Mesendoderm (in vitro differentiated cells): ENCODE data around the gene SLC35E4.

Experiments used
- DNase-seq: peaks from one replicate; pipeline ENCODE4 v3.0.0; 2013
- H2AK5ac ChIP-seq: 2 replicates; pipeline ENCODE4 v1.6.1; 2013; ENCODE audit warnings: low read length, inconsistent platforms
- H2BK120ac ChIP-seq: 2 replicates; pipeline ENCODE4 v1.6.1; 2013; ENCODE audit warnings: low read depth, mild to moderate bottlenecking, low read length, moderate library complexity, mixed read lengths
- H2BK15ac ChIP-seq: replicated peaks from 2 replicates; pipeline ENCODE4 v1.6.1; 2013; ENCODE audit warnings: low read depth, mild to moderate bottlenecking, moderate library complexity
- H2BK5ac ChIP-seq: 2 replicates; pipeline ENCODE4 v1.6.1; 2013; ENCODE audit warnings: low read length, inconsistent platforms
- H3K18ac ChIP-seq: 2 replicates; pipeline ENCODE4 v1.6.1; 2013; ENCODE audit warnings: mild to moderate bottlenecking, low read length, mixed read lengths
- H3K23ac ChIP-seq: one replicate; pipeline ENCODE4 v1.6.1; 2013; ENCODE audit warnings: low read length
- H3K27ac ChIP-seq: 2 replicates; pipeline ENCODE4 v1.5.1; 2013; ENCODE audit warnings: low read depth, mild to moderate bottlenecking, inconsistent platforms, low read length, moderate library complexity
- H3K27me3 ChIP-seq: 2 replicates; pipeline ENCODE4 v1.6.1; 2013; ENCODE audit warnings: low read length, control low read depth, mild to moderate bottlenecking, inconsistent platforms; ENCODE audit not compliant: insufficient read depth, poor library complexity
- H3K36me3 ChIP-seq: 2 replicates; pipeline ENCODE4 v1.6.1; 2013; ENCODE audit warnings: low read length, inconsistent platforms; ENCODE audit not compliant: control insufficient read depth, insufficient read depth
- H3K4ac ChIP-seq: one replicate; pipeline ENCODE4 v1.6.1; 2013; ENCODE audit warnings: low read depth, mild to moderate bottlenecking, low read length, moderate library complexity
- H3K4me1 ChIP-seq: 2 replicates; pipeline ENCODE4 v1.6.1; 2013; ENCODE audit warnings: low read depth, low read length, inconsistent platforms; ENCODE audit not compliant: control insufficient read depth
- H3K4me2 ChIP-seq: 2 replicates; pipeline ENCODE4 v1.6.1; 2013; ENCODE audit warnings: low read length
- H3K4me3 ChIP-seq: 2 replicates; pipeline ENCODE4 v1.5.1; 2013; ENCODE audit warnings: mild to moderate bottlenecking, low read length
- H3K56ac ChIP-seq: one replicate; pipeline ENCODE4 v1.6.1; 2013; ENCODE audit warnings: low read length
- H3K79me1 ChIP-seq: 2 replicates; pipeline ENCODE4 v1.6.1; 2013; ENCODE audit warnings: low read length, inconsistent platforms
- H3K79me2 ChIP-seq: 2 replicates; pipeline ENCODE4 v1.6.1; 2013; ENCODE audit warnings: mild to moderate bottlenecking, low read length; ENCODE audit not compliant: control insufficient read depth, insufficient read depth
- H3K9ac ChIP-seq: 2 replicates; pipeline ENCODE4 v1.6.1; 2013; ENCODE audit warnings: low read length, inconsistent platforms
- H4K5ac ChIP-seq: one replicate; pipeline ENCODE4 v1.6.1; 2013; ENCODE audit warnings: low read length
- H4K8ac ChIP-seq: one replicate; pipeline ENCODE4 v1.6.1; 2013; ENCODE audit warnings: low read depth, mild to moderate bottlenecking, control low read depth, low read length, moderate library complexity
- WGBS: extraction: QIAGEN DNeasy Blood & Tissue Kit; methylation state at CpG from one replicate; pipeline ENCODE4 v1.1.7; 2013; ENCODE audit warnings: low lambda C conversion rate, missing lambda C conversion rate; ENCODE audit not compliant: insufficient coverage; ENCODE audit errors: extremely low coverage; 5-methylcytosine and 5-hydroxymethylcytosine counted together

Gene SLC35E4

DNA sequence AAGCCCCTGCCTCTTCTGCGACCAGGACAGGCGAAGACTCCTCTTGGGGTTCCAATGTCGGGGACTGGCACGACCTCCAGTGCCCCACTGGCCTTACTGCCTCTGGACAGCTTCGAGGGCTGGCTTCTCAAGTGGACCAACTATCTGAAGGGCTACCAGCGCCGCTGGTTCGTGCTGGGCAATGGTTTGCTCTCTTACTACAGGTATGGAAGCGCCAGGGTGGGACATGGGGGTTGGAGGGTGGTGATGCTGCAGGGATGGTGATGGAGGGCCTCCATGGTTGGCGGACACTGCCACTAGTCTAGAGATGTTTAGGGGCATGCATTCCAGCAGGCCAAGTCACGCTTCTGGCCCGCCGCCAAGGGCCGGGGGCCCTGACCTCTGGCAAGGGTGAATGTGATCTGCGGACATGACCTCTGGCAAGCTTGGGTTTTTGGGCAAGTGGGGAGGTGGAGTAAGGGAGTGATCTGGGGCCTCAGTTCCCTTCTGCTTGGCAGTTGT lies 59.8 kb downstream of the SLC35E4 start:
- Histone ChIP-seq H3K18ac (no peak overlapping the region), H4K8ac (no peak overlapping the region), H3K9ac (peak overlapping the region; percentile 67), H3K36me3 (no peaks in the 10 kb centered on the region), H2BK15ac (no peak overlapping the region), H3K79me2 (no peaks in the 10 kb centered on the region), H3K4ac (no peak overlapping the region), H2BK120ac (no peak overlapping the region), H3K79me1 (no peaks in the 10 kb centered on the region), H2AK5ac (no peak overlapping the region), H3K27me3 (peaks cover 8% of the 10 kb centered on the region), H3K4me3 (no peak overlapping the region), H2BK5ac (no peak overlapping the region), H4K5ac (no peak overlapping the region), H3K56ac (peak overlapping the region; percentile 84), H3K27ac (no peak overlapping the region), H3K4me2 (peak overlapping the region; percentile 98), H3K23ac (peak overlapping the region; percentile 37), H3K4me1 (no peaks in the 10 kb centered on the region)
- DNase-seq: no peak
- WGBS: no CpG with 5 or more reads among the region's 15 CpGs

DNA sequence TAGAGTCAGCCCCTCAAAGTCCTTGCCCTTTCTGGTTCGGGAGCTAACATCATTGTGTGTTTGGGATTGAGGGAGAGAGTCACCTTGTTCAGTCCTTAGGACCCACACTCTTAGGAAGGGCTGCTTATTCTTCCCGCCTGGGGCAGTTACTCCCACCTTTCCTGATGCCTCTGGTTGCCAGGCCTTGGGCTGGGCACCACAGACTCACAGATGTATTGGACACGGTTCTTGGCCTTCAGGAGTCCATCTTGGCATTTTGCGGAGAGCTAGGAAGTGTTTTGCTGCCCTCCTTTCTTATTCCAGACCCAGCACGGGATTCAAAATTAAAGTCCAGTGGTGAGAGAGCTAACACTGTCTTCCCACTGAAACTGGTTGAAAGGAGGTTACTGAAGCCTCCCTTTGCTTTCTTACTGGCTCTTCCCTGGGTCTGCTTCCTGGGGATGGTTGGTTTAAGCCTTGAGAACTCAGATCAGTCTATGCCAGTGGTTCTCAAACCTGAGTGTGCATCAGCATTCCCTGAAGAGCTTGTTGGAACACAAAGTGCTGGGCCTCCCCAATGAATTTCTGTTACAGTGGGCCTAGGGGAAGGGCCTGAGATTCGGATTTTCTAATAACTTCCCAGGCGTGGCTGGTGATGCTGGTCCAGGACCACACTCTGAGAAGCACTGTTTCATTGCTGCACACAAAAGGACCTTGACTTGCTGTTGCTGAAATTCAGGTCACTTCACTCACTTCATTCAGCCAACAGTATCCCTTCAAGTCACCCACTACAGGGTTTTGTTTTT lies 60.5 kb downstream of the SLC35E4 start:
- no peak overlapping the region for H4K5ac ChIP-seq
- no peaks in the 10 kb centered on the region for H3K36me3 ChIP-seq
- no peak overlapping the region for H2BK120ac ChIP-seq
- no peaks in the 10 kb centered on the region for H3K4me1 ChIP-seq
- no peaks in the 10 kb centered on the region for H3K79me2 ChIP-seq
- H3K23ac ChIP-seq: no peak overlapping the region
- no peak for DNase-seq
- H3K18ac ChIP-seq: no peak overlapping the region
- no peak overlapping the region for H3K9ac ChIP-seq
- H3K4me2 ChIP-seq: no peak overlapping the region
- H3K56ac ChIP-seq: no peak overlapping the region
- no peak overlapping the region for H2AK5ac ChIP-seq
- H3K4ac ChIP-seq: no peak overlapping the region
- no peak overlapping the region for H4K8ac ChIP-seq
- no peak overlapping the region for H2BK5ac ChIP-seq
- H3K27ac ChIP-seq: no peak overlapping the region
- H3K79me1 ChIP-seq: no peaks in the 10 kb centered on the region
- H3K4me3 ChIP-seq: no peak overlapping the region
- peaks cover 8% of the 10 kb centered on the region for H3K27me3 ChIP-seq
- WGBS: no CpG with 5 or more reads among the region's 7 CpGs
- no peak overlapping the region for H2BK15ac ChIP-seq
